HG03175 (cell line): Measurements from ENCODE around the gene ASTN2.
A peak's percentile ranks its signal among the peaks of the same experiment; 100 is the strongest.

ENCODE experiments used
- ATAC-seq: cut with Tn5 transposase; IDR thresholded peaks from one replicate; pipeline ENCODE4 v1.9.1; 2021; ENCODE audit warnings: mild to moderate bottlenecking, moderate library complexity; ENCODE audit not compliant: unreplicated experiment

ASTN2 gene

GRCh38 chr9:116411506-116411905 is 1003.4 kb downstream of the ASTN2 start:
- ATAC-seq = no peak

GRCh38 chr9:116409638-116410037 is 1005.2 kb downstream of the ASTN2 start:
- ATAC-seq = no peak

GRCh38 chr9:116409129-116409528 is 1005.7 kb downstream of the ASTN2 start:
- no peak for ATAC-seq

DNA sequence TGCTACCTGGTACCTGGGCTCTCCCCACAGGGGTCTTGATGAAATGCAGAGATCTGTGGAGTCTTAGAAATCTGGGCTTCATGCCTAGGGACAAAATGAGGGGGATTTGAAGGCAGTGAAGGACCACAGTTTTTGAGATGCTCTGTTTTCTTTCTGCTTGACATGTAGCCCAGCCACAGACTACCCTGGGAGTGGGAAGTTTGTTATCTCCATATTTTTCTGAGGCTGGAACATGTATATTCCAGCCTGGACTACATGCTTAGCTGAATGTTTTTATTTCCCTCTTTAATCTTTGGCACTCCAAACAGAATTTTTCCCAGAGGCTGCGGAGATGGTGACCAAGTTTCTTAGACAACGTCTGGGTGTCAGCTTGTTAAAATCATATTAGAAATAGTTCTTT is 1008.4 kb downstream of the ASTN2 start:
- no peak for ATAC-seq

DNA sequence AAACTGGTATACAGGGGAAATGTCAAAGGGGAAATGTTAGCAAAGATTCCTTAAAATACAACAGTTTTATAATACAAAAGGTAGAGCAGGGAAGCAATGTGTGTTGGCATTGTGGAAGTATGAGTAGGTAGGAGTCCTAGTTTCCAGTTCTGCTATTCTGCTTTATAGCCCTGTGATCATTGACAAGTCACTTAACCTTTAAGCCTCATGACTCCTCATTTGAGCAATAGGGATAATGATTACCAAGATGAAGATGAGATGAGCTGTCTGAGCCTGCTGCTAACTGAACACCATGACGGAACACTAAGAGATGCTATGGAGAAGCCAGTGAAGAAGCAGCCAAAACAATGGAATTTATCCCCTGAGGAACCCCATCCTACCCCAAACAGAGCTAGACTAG is 1009.5 kb downstream of the ASTN2 start:
- ATAC-seq = no peak

- no peak for ATAC-seq
Observed at GRCh38 chr9:116404228-116404627, 1010.6 kb downstream of the ASTN2 start.

GRCh38 chr9:116403171-116403570 is 1011.7 kb downstream of the ASTN2 start:
- ATAC-seq = no peak

- no peak for ATAC-seq
Observed at GRCh38 chr9:116395699-116396037, 1019.2 kb downstream of the ASTN2 start.

DNA sequence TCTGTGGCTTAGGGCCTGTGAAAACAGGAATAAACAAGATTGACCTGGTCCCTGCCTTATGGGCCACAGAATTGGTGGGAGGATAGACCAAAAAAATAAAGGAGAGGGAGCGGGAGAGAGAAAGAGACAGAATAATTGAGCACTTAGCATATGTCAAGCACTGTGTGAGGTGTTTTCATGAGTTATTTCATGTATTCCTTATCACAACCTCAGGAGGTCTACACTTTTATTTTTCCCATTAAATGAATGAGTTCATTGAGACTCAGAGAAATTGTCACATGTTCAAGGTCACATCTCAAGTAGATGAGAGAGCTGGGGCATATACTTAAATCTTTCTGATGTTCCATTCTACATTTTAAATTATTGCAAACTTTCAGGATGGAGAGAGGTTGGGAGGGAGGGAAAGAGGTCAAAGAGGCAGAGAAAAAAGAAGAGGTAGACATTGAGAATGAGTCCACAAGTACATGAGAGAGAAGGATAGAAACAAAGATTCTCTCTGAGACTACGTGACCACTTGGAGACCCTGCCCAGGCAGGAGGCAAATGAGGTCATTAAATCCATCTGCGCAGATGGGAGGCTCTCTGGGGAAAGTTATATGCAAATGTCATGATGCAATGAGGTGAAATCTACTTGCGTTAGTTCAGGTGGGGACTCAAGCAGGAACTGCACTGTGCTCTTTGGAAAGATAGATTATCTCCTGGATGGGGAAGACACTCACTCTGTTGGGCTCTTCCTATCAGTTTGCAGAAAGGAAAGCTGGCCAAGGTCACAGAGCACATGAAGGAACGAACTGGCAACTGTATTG is 1019.8 kb downstream of the ASTN2 start:
- no peak for ATAC-seq

DNA sequence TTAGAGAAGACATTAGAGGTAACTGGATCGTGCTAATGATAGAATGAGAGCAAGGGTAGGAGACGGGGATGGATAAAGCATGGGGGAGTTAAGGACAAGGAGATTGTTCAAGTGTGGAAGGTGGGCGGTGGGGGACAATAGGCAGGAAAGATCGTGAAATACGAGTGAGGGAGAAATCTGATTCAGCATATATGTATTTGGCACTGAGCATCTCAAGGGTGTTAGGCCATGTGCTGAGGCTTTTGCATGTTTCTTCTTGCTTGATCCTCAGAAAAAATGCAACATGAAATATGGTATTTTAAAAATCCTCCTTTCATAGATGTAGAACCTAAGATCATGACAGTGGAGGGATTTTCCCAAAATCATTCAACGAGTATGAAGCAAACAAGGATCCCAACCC is 1020.8 kb downstream of the ASTN2 start:
- no peak for ATAC-seq

DNA sequence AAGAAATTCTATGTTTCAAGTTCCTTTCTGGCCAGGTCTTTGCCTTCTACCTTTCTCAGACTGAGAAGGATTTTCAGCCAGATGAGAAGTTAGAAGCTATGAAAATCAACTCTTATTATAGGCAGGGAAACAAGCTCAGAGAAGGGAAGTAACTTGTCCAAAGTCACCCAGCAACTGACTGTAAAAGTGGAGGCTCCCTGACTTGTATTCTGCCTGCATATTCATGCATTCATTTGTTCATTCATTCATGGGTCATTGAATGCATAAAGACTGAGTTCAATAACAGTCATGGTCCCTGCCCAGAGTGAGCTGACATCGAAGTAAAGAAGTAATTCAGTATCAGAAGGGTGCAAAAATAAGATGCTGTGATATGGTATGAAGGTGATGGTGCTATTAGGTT is 1021.7 kb downstream of the ASTN2 start:
- no peak for ATAC-seq

DNA sequence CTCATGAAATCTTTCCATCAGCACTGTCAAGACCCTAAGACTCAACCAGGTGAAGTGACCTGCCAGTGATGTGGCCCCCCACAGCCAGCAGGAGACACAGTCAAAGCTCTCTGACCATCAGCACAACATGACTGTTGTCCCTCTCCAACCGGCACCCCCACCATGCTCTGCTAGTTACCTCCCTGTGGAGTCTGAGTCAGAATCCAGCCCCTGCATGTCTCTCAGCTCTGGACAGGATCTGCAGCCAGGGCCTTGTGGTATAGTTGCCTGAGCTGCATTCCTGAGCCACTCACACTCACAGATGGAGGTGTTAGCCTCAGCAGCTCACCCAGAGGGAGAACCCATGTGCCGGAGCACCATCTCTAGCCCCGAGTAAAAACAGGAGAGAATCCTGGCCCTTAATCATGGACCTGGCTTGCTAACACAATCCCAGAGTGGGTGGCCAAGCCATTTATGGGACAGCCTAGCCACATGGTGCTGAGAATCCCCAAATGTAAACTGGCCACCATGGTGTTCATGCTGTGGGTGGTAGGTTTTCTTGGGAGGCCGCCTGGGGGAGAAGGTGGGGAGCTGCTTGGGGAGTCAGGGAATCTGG is 1023.5 kb downstream of the ASTN2 start:
- ATAC-seq = no peak

DNA sequence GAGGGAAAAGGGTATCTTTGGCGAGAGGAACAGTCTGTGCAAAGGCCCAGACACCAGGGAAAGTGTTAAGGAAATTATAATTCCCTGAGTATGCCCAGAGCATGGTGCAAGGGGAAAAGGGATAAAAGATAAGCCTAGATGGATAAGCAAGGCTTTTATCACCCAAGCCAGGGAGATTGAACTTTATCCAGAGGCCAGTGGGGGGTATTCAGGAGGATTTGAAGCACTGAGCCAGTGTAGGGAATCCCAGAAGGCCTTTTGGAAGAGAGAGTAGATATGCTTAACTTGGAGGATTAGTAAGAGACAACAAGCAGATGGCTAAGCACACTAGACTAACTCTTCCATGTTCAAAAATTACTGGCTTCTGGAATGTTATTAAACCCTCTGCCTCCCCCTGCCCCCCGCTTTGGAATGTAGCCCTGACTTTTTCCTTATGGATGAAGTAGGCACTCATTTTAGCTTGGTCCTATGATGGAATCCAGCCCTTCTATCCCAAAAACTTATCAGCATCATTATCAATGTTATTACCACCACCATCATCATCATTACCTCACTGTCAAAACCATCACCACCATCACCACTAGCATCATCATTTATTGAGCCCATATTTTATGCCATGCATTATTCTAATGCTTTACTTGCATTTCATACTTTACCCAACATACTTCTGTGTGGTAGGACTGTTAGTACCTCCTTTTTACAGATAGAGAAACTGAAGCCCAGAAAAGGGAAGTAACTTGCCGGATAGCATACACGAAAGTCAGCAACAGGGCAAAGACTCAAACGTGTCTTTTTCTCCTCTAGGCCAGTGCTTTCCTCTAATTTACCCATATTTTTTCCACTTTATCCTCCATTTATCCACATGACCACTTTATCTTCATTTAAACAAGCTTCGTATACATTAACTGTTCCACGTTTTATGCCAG is 1024.3 kb downstream of the ASTN2 start:
- peak; percentile 72 for ATAC-seq

GRCh38 chr9:116389541-116390302 is 1025.1 kb downstream of the ASTN2 start:
- ATAC-seq = no peak

DNA sequence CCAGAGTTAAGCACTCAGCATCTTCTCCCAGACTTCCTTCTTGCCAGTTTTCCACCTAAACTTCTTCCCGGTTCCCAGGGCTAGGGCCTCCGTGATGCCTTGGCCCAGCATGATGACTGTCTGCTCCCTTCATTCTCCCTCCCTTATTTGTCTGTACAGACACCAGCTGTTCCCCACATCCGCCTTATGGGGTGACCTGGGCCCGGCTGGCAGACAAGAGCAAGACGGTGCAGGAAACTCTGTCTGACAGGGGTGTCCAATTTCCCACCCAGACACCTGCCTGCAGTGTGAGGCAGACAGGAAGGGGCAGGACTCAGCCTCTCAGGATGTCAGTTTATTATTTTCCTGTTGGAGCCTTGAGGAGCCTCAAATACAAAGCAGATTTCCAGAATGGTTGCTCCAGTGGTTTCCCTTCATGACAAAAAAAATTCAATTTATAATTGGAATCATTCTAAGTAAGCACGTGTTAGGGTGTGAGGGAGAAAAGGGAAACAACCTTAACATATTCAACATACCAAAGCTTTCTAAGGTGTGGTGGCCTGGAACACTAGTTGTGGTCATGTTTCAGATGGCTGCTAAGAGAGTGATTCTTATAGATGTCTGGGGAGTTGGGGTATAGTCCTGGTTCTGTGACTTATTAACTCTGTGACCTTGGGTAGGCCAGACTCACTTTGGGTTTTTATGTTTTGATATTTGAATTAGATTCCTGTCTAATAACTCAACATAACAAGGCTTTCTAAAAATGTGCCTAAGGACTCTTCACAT is 1026.7 kb downstream of the ASTN2 start:
- peak; percentile 72 for ATAC-seq

- no peak for ATAC-seq
Observed at GRCh38 chr9:116383936-116384335, 1030.9 kb downstream of the ASTN2 start.

GRCh38 chr9:116383133-116383532 is 1031.7 kb downstream of the ASTN2 start:
- no peak for ATAC-seq

GRCh38 chr9:116382053-116382452 is 1032.8 kb downstream of the ASTN2 start:
- ATAC-seq = no peak

DNA sequence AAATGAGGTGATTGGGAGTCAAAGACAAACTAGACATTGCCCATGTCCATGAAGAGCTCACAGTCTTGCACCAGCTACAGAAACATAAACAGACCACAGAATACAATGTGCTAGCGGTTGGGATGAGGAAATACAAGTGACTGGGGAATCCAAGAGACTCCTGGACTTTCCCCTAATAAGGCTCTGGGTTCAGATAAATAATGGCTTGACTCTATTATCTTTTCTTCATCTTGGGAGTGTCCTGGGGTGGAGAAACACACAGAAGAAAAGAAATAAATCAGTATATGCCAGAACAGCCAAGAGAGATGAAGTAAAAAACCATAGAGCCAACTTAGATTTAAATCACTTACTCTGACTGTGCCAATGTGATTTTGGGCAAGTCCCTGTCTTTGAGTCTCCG is 1033.5 kb downstream of the ASTN2 start:
- no peak for ATAC-seq

- ATAC-seq = peak; percentile 75
Observed at GRCh38 chr9:116380496-116380995, 1034.3 kb downstream of the ASTN2 start.
